Coronary artery (tissue), 2 donors: ENCODE results near the gene ACIN1.

Experiments
- DNase-seq: peaks from one replicate; pipeline ENCODE4 v3.0.0-alpha.2; 2017; ENCODE audit warnings: low spot score
- H3K27ac ChIP-seq, 2 donors: fragments of 200-600 bp; sonication (generic); one replicate each; pipeline ENCODE4 v1.5.1; 2016 to 2019
- H3K4me3 ChIP-seq: fragments of 200-600 bp; sonication (generic); 2 replicates; pipeline ENCODE4 v1.5.1; 2016; ENCODE audit warnings: mild to moderate bottlenecking, moderate library complexity
- CTCF ChIP-seq: fragments of 200-600 bp; sonication (generic); IDR thresholded peaks from one replicate; pipeline ENCODE4 v1.5.1; 2019; ENCODE audit warnings: antibody characterized with exemption

The ACIN1 gene

GRCh38 chr14:23041729-23042128 is 53.2 kb downstream of the ACIN1 start:
- TF ChIP-seq CTCF: no peak
- DNase-seq: no peak
- H3K4me3 ChIP-seq: no peak overlapping the region

DNA sequence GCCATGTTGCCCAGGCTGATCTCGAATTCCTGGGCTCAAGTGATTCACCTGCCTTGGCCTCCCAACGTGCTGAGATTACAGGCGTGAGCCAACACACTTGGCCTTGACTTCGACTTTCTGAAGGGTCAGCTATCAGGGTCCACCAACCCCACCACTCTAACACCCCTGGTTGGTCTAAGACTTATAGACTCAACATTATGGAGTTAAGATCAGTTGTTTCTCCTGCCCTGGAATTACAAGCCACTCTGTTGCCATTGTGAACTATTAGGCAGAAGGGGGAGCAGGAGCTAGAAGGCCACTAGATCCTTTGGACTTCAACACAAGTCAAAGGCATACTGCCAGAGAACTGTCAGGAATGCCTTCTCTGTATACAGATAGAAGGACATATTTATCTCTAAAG is 54.8 kb downstream of the ACIN1 start:
- H3K27ac ChIP-seq: no peak overlapping the region
- TF ChIP-seq CTCF: no peak
- no peak for DNase-seq
- H3K4me3 ChIP-seq: no peak overlapping the region

More at GRCh38 chr14:23041729-23042128, 53.2 kb downstream of the ACIN1 start:
- no peak overlapping the region for H3K27ac ChIP-seq

GRCh38 chr14:23035303-23036144 is 59.4 kb downstream of the ACIN1 start:
- Histone ChIP-seq H3K27ac (peak overlapping the region; percentile 87 to 96), H3K4me3 (peak overlapping the region; percentile 77)
- no peak for DNase-seq
- no peak for TF ChIP-seq CTCF

DNA sequence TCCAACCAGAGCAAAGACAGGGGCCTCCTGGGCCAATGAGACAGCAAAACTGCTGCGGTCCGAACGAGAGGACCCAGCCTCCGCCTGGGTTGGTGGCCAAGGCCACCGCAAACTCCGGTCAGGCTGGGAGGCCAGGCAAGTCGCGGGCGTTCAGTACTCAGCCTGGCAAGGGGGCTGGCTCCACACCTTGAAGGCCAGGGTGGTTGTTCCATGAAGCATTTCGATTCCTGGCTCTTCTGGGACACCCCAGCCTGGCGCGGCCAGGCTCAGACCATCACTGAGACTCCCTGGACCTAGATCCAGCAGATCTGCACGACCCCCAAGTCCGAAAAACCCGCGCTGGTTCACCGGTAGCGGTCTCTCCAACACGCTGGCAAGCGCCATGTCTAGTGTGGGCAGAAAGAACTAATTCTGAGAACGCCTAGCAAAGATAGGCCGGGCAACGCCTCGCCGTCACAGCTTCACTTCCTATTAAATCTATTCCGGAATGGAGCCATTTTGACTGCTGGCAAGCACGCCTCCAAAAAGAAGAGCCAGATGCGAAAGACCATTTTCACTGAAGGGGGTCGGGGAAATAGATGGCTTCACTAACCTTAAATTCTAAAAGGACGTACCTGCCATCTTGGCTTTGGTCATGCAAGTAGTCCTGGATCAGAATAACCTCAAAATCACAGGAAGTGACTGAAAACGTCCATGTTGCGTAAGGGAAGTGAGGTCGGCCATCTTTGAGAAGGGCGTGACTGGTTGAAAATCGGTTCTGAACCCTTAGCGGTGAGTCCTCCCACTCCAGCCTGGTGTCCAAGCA is 60.2 kb downstream of the ACIN1 start, which contains the start of gene PSMB5:
Gene PSMB5, minus strand, starts transcription at position 403 of the 805 bp plus-strand sequence. Its CDS starts 19 bp downstream, at position 384.
- no peak for TF ChIP-seq CTCF
- Histone ChIP-seq H3K4me3 (peak within 1 kb of the TSS; percentile 77), H3K27ac (peak within 1 kb of the TSS; percentile 87 to 96)
- DNase-seq: peak; percentile 94

DNA sequence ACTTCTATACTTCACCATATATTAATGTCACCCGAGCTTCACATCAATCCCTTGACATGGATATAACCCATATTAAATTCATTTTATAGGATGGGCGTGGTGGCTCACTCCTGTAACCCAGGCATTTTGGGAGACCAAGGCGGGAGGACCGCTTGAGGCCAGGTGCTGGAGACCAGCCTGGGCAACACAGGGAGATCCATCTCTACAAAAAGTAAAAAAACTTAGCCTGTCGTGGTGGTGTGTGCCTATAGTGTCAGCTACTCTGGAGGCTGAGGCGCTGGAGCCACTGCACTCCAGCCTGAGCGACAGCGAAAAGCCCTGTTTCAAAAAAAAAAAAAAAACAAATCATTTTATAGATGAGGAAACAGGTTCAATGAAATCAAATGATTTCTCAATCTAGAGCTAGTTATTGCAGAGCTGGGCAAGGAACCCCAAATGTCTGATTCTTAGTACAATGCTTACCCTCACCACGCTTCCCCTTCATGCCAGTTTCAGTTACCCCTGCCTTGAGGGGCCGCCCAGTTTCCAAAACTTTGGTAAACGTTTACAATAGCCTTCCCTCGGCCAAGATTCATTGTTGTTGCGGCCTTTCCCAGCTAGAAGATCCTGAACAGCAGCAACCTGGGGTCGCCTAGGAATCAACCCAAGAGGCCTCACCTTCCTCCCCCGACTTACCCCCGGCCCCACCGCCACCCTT is 61.0 kb downstream of the ACIN1 start:
- H3K4me3 ChIP-seq: peak overlapping the region; percentile 77
- no peak for TF ChIP-seq CTCF
- peak overlapping the region; percentile 87 to 96 for H3K27ac ChIP-seq

DNA sequence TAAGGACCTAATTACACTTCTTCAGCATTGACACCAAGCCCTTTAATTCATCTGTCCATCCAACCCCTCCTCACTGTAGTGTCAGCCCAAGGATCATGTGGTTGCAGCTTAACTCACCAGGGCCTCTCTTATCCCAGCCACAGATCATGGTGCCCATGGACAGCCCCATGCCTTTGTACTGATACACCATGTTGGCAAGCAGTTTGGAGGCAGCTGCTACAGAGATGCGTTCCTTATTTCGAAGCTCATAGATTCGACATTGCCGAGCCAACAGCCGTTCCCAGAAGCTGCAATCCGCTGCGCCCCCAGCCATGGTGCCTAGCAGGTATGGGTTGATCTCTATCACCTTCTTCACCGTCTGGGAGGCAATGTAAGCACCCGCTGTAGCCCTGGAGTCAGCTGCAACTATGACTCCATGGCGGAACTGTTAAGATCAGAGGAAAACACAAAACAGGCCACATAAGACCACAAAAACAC is 61.6 kb downstream of the ACIN1 start:
- no peak for TF ChIP-seq CTCF
- peak overlapping the region; percentile 77 for H3K4me3 ChIP-seq
- no peak overlapping the region for H3K27ac ChIP-seq
- DNase-seq: no peak

More for the DNA sequence above, 61.0 kb downstream of the ACIN1 start:
- DNase-seq: no peak
